ENCODE results near the gene KIFBP.

Gene KIFBP

DNA sequence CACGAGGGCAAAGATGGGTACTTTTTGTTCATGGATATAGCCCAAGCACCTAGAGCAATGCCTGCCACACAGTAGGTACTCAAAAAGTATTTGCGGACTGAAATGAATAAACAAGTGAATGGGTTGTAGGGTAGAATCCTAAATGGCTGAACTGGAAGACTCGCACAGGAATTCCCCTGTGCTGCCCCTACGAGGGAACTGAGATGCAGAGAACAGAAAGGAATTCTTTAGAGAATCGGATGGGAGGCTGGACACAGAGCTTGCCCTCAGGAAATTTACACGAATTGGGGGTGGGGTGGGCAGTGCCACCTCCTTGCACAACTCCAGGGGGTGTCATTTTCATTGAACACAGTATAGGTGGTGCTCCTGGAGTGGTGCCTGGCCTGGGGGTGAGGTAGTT is 64.1 kb downstream of the KIFBP start:
- DNase-seq: no peak

DNA sequence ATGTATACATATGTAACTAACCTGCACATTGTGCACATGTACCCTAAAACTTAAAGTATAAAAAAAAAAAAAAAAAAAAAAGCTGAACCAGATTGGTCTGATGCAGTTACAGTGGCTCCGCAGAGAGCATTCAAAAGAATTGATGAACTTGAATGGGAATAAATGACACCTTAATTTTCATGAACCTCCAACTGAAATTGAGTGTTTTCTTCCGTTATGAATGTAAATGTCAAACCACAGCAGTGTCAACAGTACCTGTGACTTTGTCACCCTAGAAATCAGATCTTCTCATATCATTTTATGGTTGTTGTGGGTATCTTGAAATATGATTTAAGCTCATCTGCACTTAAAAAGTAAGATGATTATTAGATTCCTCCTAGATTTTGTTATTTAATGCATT is 66.6 kb downstream of the KIFBP start:
- DNase-seq: no peak

DNA sequence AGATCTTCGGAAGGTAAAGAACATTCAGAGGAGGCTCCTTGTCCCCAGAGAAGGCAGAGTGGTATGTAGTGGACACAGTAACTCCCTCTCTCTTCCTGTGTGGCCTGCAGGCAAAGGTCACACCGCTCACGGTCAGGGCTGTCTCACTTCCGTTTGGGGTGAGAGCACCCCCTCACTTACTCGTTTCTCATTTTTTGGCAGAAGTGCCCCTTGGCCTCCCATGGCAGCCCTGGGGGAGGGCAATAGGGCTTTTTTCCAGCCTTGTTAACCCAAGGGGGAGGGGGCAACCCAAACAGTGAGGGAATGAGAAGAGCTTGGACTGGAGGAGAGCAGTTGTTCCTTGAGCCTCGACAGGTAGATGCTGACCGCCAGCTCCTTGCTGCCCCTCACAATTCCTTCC is 67.5 kb downstream of the KIFBP start:
- DNase-seq: no peak

DNA sequence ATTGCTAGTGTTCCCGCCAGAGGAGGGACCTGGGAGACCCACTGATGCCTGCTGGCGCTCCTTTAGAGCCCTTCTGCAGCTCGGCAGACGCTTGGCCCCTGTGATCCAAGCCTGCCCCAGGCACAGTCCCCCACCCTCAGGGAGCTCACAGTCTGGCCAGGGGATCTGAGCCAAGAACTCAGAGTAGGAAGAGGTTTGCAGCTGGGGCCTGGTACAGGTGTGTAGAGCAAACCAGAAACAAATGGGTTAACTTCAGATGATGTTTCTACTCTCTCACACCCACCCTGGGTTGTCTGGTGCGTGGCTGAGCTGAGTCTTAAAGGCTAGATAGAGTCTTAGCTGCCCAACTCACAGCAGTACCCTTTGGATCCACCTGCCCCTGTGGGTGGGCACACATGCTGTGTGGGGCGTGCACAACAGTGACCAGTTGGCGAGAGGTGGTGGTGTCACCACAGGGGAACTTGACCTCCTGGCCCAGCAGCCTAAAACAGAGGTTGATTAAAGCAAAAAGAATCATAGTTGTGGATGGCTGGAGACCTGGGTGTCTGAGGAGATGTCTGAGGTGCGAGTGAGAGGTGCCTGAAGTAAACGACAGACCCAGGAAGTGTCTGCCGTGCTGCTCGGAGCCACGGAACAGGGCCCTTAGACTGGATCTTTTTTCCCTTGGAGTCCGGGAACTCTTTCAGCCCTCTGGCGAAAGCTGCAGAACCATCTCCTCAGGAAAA is 68.1 kb downstream of the KIFBP start:
- DNase-seq: no peak

DNA sequence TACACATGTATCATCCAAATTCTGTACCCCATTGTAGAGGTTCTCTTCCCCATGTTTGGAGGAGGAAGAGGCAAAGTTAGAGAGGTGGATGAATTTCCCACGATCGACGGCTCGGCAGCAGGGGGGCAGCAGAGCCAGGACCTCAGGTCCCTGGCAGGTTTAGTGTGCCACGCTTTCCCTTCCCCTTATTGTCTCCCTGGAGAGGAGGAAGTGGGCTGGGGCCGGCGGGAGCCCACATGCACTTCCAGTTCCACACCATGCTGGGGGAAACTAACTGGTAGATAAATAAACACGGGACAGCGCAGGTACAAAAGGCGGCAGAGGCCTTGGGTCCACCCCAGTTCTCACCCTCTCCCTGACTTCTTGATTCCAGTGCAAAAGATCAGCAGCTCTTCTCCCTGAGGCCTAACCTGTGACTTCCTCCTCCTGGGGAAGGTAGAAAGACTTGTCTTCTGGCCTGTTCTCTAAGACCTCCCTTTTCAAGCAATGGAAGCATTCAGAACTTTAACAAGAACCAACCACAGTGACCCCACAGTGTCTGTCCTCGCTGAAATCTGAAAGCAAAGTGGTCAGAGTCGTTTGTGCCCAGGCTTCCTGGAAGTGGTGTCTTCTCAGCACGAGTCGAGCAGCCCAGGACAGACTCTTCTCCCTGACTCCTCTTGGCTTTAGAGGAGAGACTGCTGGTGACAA is 68.8 kb downstream of the KIFBP start:
- DNase-seq: no peak

DNA sequence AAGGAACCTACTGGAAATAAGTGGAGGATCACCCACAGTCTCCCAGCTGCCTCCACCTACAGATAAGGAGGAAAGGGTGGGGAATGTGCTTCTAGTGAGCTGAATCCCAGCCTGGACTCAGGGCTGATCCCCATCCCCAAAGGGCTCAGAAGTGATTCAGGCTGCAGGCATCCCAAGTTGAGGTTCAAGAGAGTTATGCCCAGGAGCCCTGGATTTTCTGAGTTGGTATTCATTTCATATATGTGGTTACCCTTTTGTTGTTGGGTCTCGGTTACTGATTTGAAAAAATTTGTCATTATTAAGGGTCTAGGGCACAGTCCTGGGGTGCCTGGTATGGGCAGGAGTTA is 69.3 kb downstream of the KIFBP start:
- no peak for DNase-seq

DNA sequence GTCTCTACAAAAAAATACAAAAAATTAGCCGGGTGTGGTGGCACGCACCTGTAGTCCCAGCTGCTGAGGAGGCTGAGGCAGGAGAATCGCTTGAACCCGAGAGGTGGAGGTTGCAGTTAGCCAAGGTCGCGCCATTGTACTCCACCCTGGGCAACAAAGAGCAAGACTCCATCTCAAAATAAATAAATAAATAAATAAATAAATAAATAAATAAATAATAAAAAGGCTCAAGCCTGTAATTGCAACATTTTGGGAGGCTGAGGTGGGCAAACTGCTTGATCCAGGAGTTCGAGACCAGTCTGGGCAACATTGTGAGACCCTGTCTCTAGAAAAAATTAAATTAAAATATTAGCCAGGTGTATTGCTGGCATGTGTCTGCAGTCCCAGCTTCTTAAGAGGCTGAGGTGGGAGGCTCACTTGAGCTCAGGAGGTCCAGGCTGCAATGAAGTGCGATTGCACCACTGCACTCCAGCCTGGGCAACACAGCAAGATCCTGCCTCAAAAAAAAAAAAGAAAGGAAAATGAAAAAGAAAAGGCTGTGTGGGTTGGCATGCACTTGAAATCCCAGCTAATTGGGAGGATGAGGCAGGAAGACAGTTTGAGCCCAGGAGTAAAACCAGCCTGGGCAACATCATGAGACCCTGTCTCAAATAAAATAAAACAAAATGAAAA is 71.7 kb downstream of the KIFBP start:
- no peak for DNase-seq

DNA sequence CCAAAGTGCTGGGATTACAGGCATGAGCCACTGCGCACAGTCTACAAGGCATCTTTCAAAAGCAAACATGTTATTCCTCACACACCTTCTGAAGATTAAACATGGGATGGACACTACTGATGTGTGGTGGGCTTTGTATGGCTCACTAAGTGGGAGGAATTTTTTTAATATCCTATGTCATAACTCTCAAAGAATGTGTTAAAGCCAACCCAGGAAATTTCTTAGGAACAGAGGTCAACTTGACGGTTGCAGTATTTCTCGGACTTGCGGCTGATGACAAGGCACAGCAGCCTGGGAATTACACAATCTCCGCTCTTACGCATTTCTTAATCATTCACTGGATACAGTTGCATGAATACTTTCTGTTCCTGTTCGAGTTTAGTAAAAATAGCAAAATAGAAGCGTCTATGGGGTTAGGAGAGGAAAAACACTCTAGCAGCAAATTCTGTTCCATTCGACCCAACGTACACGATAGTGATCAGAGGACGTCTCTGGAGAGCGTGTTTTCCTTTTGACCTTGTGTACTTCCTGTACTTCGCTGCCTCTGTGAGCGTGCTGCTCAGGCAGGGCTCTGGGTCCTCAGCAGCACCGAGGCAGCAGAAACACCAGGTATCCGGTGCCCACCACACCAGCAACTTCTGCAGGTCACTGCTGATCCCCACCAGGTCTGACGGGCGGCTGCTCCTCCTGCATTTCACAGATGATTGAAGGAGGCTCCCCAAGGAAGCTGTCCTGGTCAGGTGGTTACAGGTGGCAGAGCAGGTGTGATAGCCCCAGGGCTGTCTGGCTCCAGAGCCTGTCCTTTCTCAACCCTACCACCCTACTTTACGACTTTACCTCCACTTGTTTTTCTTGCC is 72.9 kb downstream of the KIFBP start:
- DNase-seq: peak; percentile 65

DNA sequence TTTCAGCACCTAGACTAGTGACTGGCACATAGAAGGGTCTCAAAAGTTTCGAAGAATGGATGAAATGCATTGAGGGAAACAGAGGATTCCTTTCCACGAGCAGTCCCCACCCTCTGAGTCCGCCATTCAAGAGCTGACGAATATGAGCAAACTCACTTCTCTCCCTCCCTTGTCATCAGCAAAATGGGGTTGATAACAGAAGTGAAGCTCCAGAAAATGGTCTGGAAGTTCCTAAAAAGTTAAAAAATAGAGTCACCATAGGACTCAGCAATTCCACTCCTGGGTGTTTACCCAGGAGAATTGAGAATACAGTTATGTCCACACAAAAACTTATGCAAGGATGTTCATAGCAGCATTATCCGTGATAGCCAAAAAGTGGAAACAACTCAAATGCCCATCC is 74.3 kb downstream of the KIFBP start:
- DNase-seq: no peak

DNA sequence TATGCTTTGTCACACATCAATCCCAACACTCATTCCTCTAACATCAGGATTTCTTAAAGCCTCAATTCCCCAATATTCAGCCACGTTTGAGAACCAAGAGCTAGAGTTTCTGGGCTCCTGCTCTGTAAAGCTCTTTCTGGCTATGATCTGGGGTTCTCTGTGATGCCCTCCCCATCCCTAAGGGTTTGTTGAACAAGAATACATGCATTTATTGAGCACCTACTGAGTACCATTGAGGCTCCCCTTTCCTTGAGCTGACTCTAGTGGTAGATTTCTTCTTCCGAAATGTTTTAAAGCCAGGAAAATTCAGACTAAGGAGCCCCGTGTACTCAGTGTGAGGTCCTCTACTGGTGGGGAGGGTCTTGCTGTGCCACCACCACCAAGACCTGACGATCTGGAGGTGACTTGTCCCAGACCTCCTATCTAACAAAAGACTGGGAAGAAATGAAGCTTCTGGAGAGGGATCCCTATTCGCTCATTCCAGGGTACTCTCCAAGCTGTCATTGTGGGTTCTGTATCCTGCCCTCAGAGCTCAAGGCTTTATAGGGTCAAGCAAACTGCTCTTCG is 76.2 kb downstream of the KIFBP start:
- no peak for DNase-seq

DNA sequence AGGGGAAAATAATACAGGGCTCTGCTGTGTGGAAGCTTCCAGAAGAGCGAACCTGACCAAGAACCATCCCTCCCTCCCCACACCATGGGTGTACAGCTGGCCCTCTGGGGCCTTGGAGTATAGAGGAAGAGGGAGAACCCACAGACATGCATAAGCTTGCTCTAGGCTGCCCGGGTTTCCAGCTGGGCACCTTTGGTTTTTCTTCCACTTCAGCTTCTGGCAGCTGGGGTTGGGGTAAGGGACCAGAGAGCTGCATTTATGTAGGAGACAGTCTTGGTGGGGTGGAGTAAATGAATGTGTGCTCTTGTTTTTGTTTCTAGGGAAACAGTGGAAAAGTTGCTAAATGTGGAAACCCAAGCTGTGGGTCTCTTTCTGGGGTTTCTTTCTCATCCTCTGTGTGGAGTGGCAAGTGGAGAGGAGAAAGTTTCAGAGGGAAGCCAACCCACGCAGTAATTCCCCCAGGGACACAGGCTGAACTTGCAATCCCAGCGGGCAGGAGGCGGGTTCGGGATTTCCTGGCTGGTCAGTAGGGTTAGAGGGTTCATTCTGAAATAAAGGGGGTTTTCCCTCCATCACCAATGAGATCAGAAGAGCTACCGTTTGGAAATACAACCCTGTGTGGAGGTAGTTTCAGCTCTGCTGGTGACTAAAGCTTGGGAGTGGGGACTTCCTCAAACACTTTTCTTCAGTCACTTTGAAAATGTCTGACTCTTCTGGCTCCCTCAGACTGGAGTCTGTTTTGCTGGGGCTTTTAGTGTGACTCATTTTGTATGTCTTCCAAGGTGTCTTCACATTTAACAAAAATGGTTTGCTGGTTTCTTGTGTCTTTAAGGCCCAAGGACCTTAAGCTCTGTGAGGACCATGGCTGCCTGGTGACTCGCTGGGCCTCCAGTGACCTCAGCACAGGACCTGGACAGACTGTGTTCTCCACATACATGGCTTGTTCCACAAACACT is 77.1 kb downstream of the KIFBP start:
- no peak for DNase-seq
